ENCODE results near the gene ANO6.
"Not testable (repeated sequence)": the region's sequence is repeated elsewhere in the genome, so short reads cannot be mapped to it uniquely, and the experiment has no call there.

The ANO6 gene

DNA sequence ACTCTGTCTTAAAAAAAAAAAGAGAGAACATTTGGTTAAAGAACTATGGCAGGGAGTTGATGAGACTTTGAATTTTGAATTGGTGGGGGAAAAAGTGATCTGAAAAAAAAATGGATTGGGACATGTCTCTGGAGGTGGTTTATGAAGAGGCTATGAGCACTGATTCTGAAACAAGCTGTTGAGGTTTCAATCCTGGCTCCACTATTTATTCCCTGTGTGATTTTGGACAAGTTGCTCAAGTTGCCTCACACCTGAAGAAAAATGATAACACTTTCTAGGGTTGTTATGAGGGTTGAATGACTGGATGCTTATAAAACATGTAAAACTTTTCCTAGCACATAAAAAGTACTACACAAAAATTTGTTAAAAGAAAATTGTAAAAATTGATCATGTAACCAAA lies 1.8 kb upstream of the ANO6 start:
- DNase-seq: no peak

GRCh38 chr12:45214749-45215418 lies 1.0 kb upstream of the ANO6 start:
- DNase-seq: no peak

DNA sequence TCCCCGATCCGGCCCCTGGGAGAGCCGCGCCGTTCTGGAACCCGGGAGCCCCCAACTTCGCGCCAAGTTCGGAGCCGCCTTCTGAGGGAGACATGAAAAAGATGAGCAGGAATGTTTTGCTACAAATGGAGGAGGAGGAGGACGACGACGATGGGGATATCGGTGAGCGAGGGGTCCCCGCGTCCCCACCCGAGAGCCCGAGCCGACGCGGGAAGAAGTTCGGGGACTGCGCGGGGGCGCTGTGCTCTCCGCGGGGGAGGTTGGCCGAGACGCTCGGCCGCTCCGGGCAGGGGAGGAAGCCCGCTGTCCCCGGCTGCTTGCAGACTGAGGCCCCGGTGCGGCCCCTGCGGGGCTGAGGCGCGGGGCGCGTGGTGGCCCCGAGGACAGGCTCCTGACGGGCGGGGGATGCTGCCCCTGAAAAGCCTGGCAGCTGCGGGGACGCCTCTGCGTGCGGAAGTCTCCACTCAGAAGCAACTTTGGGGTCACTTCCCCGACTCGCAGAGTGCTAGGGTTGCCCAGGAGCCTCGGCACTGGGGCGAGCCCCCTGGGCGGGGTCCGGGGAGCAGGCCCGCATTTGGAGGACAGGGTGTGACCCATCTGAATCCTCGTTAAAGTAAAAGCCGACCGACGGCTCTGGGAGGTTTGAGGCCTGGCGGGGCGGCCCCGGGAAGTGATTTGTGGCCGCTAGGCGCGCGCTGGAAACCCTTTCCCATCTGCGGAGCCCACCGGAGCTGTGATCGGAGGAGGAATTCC lies 511 bp downstream of the ANO6 start:
- no peak for DNase-seq

- DNase-seq: no peak
Measured at GRCh38 chr12:45216983-45217485, 1.1 kb downstream of the ANO6 start.

- no peak for DNase-seq
Measured at GRCh38 chr12:45217846-45218245, 2.0 kb downstream of the ANO6 start.

DNA sequence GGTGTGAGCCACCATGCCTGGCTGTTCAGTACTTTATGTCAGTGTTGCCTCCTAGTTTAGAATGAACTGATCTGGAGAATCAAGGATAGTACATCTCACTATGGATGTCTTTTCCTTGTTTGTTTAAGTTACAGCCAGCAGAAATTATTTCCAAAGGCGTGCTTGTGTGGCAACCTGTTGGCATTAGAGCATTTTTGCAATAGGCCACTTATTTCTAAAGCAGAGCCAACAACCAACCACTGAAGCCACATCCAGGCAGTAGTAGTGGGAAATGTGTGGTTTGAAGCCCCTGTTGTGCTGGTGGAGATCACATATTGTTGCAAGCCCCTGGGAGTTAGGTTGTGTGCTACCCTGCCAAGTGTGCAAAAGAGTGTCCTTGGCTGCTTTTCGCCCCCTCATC lies 3.7 kb downstream of the ANO6 start:
- no peak for DNase-seq

DNA sequence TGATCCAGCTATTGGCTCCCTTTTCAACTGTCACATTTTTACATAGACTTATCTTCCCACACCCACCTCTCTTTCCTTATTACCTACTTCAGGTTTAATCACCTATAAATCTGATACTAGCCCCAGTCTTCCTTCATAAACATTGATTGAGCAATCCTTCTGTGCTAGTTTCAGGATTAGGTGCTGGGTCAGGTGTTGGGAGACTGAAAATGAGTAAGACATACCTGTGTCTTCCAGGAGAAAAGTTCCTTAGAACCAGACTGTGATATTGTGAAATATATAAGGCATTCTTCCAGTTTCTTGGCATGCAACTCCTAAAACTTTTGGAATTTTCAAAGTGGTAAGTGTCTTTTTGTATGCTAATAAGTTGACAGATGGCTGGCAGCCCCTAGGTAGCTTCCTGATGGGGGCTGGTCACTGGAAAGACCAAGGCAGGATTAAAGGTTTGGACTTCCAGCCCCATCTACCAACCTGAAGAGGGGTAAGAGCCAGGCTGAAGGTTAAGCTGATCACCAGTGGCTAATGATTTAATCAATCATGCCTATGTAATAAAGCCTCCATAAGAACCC lies 4.6 kb downstream of the ANO6 start:
- no peak for DNase-seq

DNA sequence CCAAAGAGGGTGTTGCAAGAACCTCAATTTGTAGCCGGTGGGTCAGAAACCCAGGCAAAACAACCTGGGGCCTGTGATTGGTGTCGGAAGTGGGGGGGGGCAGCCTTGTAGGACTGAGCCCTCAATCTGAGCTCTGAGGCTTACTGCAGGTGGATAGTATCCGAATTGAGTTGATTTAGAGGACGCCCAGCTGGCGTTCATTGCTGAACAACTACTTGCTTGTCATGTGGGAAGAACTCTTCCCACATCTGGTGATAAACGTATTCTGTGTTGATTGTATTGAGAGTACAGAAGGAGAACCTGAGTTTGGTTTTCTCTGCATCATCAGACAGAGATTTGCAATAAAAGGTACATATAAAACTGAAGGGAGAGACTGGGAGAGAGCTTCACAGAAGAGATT lies 5.1 kb downstream of the ANO6 start:
- DNase-seq: no peak

DNA sequence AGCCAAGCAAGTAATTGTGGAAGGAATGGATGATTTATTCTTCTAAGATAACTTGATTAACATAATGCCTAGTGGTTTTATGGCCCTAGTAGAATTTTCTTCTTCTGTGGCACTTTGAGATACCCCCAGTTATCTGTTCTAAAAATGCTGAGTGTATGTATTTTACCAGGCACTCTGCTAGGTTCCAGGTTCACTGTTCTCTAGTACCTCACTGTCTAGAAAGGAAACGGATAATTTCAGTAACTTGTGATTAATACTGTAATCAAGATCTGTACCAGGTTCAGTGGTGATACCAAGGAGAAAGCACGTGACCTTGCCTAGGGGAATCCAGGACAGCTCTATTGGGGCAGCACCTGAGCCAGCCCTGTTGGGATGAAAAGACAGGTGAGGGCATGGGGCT lies 8.0 kb downstream of the ANO6 start:
- no peak for DNase-seq

DNA sequence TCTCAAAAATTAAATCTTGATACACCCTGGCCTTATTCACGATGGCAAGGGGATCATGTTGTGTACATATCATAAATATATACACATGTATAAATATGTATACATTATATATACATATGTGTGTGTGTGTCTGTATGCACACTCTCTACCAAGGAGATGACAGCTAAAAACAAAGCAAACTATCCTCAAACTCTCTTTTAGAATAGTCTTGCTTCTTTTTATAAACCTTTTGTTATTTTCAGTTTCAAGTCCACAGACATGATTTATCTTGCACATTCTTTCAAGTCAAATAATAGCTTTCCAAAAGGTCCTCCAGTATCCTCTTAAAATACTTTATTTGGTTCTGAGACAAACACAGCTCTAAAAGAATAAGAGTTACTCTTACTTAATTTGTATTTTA lies 8.4 kb downstream of the ANO6 start:
- no peak for DNase-seq

GRCh38 chr12:45226021-45226420 lies 10.1 kb downstream of the ANO6 start:
- no peak for DNase-seq

DNA sequence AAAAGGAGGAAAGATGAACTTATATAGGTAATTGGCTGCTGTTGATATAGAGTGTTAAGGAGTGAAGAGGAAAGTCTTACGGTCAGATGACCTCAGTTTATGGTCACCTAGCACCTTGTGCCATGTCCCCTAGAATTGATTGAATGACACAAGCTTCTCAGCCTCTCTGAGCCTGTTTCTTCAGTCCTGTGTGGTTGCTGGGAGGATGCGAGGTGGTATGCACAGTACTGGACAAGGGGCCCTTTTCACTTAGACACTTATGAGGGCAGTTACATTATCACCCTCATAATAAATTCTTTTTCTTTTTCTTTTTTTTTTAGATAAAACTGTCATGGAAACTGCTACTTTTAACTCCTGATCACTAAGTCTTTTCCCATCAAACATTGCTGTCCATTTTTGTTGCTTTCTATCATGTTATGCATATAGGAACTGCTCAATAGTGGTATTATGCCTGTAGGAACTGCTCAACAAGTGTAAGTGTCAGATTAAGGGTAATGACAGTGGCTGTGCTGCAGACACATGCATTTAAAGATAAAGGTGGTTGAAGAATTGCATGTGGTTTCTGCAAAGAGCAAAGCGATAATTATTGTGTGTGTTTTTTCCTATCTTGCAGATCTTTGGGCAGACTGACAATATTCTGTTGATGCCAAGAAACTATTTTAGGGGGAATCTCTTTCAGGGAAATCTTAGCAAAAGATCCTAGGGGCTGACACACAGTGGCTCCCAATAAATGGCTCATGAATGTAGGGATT lies 11.6 kb downstream of the ANO6 start:
- no peak for DNase-seq

- no peak for DNase-seq
Measured at GRCh38 chr12:45231515-45232145, 15.7 kb downstream of the ANO6 start.

DNA sequence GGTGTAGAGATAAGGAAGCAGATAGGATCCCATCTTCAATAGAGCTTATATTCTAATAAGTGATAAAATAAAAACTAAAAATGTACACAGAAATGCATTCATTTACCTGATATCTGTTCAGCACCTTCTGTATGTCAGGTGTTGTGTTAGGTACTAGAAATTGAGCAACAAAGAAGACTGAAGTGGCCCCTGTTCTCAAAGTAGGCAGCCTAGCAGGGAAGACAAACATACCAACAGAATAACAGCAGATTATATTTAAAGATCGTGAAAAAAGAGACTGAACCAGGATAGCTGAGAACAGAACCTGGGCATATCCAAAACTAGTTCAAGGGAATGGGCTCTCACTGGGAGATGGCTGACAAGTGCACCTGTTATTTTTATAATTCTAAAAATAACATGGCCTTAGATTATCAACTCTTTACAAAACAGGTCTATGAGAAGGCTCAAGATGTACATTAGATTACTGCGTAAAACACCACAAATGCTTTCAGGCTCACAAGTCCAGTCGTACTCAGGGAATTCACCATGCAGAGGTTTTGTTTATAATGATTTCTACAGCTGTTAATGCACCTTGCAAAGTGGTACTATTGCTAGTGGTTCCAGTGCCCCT lies 16.4 kb downstream of the ANO6 start:
- DNase-seq: no peak

DNA sequence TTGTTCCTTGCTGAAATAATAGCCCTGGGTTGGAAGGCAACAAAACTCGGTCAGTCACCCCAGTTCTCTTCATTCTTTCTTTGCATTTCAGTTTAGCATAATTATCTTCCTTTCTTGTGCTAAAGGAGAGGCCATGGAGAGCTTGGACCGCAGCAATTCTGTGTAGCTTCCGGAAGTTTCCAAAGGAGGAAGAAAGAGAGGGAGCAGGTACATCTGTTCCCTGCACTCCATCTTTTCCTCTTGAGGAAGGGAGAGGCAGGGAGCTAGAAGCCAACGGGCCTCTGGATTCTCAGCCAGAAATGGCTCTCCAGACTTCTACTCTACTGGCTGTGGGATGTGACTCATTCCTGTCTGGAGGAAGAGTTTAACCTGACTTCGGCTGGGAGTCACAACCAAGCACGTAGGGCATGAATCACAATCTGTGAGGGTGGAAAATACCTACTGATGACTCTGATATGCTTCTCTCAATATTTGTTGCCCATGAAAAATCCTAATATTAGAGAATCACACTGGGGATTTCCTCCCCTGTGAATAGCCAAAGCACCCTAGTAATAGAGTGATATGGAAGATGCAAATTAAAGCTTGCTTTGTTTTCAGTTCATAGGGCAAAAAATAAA lies 17.0 kb downstream of the ANO6 start:
- no peak for DNase-seq

DNA sequence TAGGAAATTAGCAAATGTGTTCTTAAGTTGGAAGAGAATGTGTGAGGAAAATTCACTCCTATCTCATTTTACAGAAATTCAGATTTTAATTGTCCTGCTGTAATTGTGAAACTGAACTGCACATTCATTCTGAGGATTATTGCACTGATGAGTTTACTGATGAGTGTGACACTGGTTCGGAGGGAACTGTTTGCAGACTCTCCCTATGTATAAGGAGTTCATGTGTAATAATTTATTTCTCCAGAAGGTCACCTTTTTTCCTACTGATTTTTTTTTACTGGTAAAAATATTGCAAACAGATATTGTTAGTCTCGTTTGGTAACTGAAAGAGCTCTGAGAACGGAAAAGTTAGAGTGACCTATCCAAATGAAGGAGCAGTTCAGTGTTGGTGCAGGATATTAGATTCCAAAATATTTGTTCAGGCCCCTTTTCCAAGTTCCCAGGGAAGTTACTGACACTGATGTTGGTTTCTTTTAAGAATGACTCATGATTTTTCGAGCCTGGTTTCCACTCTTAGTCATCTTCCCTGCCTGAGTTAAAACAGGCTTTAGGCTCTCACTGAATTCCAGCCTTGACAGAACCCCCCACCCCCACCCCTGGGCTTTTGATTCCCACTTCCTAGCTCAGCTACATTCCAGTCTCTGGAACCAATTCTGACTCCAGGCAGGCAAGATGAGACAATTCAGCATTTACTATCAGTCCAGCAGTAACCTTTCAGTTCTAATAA lies 18.4 kb downstream of the ANO6 start:
- no peak for DNase-seq

DNA sequence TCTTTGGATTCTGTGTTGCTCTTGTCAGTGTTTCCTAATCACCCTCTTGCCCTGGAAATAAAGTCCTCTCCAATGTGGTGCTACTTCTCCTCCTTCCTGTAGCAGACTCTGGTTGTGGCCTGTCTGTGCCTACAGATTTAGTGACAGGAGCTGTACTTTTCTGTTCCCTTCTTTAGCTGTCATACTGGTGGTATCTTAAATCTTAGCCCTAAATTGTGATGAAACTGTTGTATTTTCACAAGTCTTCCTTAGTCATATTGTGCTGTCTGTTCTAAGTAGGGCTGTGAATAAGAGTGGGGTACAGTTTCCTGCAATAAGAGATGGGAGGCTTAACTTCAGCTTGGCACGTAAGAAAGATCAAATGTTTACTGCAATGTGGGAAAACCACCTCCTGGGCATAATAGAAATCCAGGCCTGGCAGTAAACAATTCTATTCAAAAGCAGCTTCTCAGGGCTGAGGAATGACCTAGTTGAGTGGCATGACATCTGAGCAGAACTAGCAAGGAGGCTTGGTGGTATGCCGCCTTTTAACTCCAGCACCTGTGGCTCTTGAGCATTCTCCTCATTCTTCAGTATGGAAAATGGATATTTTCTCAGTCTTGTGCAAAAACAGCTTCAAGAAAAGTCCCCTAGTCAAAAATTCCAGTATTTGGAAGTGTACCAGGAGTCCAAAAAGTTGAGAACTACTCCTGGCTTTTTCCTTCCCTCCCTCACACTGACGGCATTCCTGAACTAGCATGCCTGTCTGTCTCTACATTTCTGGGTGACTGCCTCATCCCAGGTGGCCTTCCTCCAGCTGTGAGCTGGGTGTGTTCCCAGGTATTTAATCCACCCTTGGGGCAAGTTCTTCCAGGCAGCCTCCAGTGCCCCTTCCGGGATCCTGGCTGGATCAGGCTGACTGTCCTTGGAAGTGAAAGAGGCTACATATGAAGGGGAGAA lies 19.5 kb downstream of the ANO6 start:
- no peak for DNase-seq

GRCh38 chr12:45236383-45236782 lies 20.5 kb downstream of the ANO6 start:
- DNase-seq: not testable (repeated sequence)

GRCh38 chr12:45242180-45242579 lies 26.3 kb downstream of the ANO6 start:
- DNase-seq: no peak

DNA sequence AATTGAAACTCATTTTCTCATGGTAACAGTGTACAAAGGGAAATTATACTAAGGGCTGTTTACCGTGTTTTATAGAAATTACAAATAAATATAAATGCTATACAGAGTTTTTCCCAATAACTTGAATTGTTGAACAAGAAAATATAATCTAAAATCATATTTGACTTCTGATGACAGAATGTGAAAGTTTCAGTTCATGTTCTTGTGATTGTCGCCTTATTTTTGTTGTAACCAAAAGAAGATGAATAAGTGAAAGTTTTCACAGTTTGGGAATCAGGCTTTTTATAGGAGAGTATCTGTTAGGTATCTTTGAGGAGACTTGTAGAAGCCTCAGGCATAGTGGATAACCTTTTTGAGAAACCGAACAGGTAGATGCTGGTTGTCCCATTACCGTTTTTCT lies 28.1 kb downstream of the ANO6 start:
- no peak for DNase-seq
